Measurements from ENCODE around the gene ZG16B. TPM values are rescaled to one million over a fixed set of nuclear protein-coding genes. Genes with fewer than 3 reads are reported as not detected.

The ZG16B gene
- total RNA-seq, 2 donors from 2014 or later = 0.48 to 1.4 TPM

DNA sequence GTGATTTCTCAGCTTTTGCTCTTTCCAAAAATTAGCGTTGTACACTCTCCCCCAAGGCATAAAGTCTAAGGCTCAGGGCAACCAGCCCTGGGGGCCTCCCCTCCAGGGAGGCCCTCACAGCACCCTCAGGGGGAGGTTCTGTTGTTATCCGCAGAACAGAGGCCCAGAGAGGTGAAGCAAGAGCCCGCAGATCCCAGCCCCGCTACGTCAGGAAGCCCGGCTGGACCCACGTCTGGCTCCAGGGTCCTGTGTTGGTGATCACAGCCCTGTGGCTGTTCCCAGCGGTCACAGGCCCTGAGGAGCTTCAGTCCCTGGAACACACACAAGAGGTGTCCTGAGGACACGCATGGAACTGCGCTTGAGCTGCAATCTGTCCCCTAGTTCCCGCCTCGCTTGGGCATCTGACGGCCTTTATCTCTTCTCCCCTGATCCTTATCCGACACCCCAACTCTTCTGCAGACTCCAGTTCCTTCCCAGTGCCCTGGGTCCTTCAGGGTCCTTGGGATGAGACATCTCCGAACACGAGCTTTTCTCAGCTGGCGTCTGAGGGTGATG, 1.1 kb upstream of the ZG16B start:
- no peak for DNase-seq (ENCODE audit: low spot score in 2 of 2)
- Mint-ChIP-seq H3K9me3 (no peaks in the 10 kb centered on the region), H3K27ac (peak overlapping the region in 1 of 2 donors; percentile 40), H3K36me3 (no peaks in the 10 kb centered on the region)
- ATAC-seq = no peak

DNA sequence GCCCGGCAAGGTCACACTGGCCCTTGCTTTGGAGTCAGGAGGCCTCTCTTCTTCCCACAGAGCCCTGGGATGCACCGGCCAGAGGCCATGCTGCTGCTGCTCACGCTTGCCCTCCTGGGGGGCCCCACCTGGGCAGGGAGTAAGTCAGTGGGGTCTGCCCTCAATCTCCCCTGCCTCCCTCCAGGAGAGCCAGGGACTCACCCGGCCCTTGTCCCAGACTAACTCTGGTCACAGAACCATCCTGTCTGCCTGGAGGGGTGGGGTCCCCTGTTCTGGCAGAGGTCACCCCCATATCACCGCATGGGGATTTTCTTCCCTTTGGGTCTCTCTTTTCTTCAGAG, 222 bp downstream of the ZG16B start:
- no peak for ATAC-seq
- H3K27ac Mint-ChIP-seq = no peak overlapping the region
- no peaks in the 10 kb centered on the region for H3K9me3 Mint-ChIP-seq

DNA sequence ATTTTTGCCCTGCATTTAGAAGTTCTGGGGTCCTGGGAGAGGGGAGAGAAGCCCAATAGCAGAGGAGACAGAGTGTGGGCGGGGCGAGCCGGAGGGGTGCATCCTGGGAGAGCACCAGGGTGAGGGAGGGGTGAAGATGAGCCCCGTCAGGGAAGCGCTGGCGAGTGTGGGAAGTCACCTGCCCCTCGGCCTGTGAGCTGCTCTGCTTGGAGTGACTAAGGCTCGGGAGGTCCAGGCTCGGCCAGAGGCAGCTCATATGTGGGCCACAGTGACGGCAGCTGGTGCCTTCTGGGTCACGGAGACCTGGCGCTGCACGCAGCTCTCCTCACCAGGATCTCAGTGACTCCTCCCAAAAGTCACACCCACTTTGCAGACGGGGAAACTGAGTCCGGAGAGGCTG, 1.1 kb downstream of the ZG16B start:
- Mint-ChIP-seq H3K9me3 (no peaks in the 10 kb centered on the region), H3K36me3 (no peaks in the 10 kb centered on the region), H3K27ac (no peak overlapping the region)
- no peak for DNase-seq (ENCODE audit: low spot score in 2 of 2)
- no peak for ATAC-seq

More for the DNA sequence above, 222 bp downstream of the ZG16B start:
- no peak for DNase-seq (ENCODE audit: low spot score in 2 of 2)
- H3K36me3 Mint-ChIP-seq = no peaks in the 10 kb centered on the region

DNA sequence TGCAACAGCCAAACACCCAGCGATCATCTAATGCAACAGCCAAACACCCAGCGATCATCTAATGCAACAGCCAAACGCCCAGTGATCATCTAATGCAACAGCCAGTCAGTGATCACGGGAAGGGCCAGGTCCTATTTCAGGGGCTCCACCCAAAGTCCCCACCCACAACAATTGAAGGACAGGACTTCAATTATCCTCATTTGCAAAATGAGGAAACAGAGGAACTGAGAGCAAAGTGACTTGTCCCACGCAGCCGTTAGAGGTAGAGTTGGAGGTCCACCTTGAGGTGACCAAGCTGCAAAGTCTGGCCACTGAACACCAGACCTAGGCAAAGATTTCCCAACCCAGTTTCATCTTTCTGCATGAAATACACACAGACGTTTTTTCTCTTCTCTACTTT, 3.7 kb downstream of the ZG16B start:
- ATAC-seq (no peak), DNase-seq (ENCODE audit: low spot score in 2 of 2) (no peak)
- Mint-ChIP-seq H3K36me3 (no peaks in the 10 kb centered on the region), H3K9me3 (no peaks in the 10 kb centered on the region), H3K27ac (no peak overlapping the region)

DNA sequence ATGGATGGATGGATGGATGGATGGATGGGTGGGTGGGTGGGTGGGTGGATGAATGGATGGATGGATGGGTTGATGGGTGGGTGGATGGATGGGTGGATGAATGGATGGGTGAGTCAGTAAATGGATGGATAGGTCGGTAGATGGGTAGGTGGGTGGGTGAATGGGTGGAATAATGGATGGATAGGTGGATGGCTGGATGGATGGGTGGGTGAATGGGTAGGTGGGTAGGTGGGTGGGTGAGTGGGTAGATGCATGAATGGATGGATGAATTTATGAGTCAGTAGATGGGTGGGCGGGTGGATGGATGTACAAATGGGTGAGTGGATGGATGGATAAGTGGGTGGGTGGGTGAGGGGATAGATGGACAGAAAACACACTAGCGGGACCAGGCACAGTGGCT, 4.9 kb downstream of the ZG16B start:
- no peak overlapping the region for H3K27ac Mint-ChIP-seq
- DNase-seq (ENCODE audit: low spot score in 2 of 2) = no peak
- no peak for ATAC-seq
- H3K36me3 Mint-ChIP-seq = no peaks in the 10 kb centered on the region
- no peaks in the 10 kb centered on the region for H3K9me3 Mint-ChIP-seq

DNA sequence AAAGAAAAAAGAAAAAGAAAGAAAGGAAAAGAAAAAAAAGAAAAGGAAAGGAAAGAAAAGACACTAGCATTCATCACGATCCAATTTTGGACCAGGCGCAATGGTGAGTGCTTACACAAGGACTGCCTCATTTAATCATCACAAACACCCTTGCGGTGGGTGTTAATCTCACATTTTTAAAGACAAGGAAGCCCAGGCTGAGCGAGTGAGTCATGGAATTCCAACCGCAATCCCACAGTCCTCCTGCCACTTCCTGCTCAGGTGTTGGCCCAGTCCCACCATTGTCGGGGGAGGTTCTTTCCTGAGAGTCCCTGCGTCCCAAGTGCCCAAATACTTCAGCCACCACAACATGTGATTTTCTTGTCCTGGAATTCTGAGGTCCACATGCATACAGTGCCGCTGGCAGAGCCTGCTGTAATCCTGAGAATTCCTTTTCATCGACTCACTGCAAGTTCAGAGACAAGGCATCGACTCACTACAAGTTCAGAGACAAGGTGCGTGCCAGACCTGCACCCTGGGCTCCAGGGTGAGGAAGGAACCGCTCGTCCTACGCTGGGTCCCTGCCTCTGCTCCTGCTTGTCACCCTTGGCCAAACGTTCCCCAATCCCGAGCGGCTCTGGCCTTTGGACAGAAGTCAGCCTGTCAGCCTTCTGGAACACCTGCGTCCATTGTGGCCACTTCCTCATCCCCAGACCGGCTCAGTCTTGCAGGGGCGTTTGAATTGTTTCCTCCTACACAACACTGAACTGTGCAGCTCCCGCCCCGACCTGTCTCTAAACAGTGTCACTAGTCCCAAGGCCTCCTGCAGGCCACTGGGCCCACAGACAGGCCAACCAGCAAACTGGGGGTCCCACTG, 5.8 kb downstream of the ZG16B start:
- Mint-ChIP-seq H3K9me3 (no peaks in the 10 kb centered on the region), H3K36me3 (no peaks in the 10 kb centered on the region), H3K27ac (peak overlapping the region in 1 of 2 donors; percentile 62)
- DNase-seq (ENCODE audit: low spot score in 2 of 2) = no peak
- ATAC-seq = no peak

DNA sequence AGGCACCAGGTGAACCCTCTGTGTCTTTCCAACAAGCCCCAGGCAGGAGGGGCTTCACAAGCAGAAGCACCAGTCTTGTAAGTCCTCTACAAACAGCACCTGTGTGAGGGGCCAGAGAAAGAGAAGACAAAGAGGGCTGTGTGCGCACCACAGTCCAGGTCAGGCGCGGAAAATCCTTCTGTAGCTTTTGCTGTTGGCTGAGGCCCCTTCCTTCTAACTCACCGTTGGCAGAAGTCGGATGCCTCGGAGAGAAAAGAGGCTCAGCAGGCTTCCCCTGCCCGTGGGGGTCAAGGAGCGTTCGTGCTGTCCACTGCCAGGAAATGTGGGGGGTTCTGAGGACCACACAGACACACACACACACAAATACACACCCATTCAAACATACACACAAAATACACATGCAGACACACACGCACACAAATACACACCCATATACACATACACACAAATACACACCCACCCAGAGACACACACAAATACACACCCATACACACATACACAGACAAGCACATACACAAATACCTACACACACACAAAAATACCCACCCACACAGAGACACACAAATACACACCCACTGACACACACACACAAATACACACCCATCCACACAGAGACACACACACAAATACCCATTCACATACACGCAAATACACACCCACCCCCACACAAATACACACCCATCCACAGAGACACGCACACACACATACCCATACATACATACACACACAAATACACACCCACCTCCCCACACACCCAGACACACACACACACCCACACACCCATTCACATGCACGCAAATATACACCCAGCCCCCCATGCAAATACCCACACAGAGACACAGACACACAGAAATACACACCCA, 6.8 kb downstream of the ZG16B start:
- Mint-ChIP-seq H3K9me3 (no peaks in the 10 kb centered on the region), H3K36me3 (no peaks in the 10 kb centered on the region), H3K27ac (no peak overlapping the region)
- no peak for DNase-seq (ENCODE audit: low spot score in 2 of 2)
- no peak for ATAC-seq

DNA sequence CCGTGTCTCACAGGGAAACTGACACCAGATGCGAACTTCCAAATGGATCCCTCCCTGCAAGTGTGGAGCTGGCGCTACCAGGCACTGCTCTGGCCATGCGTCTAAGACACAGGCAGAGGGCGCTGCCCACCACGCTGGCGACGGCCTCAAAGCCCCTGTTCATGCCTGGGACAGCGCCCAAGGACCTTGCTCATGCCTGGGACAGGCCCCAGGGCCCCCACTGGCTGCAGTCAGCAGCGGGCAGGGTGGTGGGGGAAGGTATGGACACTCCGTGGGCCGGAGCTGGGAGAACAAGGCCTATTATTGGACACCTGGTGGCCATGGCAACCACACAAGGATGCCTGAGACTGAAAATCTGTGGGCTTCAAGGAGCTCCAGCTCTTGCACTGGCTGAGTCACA, 8.8 kb downstream of the ZG16B start:
- peaks cover 0 to 6% of the 10 kb centered on the region in 2 donors for H3K36me3 Mint-ChIP-seq
- DNase-seq (ENCODE audit: low spot score in 2 of 2) (peak; percentile 64 to 70), ATAC-seq (peak; percentile 73 to 84)
- no peaks in the 10 kb centered on the region for H3K9me3 Mint-ChIP-seq
- peak overlapping the region in 1 of 2 donors; percentile 76 for H3K27ac Mint-ChIP-seq

DNA sequence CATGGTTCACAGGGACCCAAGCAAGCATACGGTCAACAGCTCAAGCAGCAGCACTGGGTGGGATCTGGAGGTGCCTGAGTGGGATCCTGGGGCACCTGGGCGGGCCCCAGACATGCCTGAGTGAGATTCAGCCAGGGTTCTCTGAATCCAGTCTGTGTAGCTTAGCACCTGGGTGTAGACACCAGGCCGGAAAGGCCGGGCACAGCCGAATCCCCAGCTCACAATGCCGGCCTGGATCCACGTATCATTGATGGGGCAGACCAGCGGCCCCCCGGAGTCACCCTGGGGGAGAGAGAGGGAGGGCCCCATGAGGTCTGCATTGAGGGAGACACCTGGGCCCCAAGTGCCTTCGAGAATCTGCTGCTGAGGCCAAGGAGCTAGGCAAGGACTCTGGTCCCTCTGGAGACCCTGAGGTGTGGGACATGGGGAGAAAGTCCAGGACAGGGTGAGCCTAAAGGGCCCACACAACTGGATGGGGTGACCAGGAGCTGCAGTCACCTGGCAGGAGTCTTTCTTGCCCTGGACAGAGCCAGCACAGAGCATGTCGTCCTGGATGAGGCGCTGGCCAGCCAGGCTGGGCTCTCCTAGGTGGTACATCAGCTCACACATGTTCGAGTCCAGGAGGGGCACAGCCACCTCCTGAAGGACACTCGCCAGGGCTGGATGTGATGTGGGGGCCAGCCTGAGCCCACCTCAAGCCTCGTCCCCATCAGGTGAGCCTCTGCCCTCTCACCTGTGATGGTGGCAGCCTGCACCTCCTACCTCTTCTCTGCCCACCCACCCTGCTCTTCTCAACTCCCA, 9.7 kb downstream of the ZG16B start:
- ATAC-seq = no peak
- Mint-ChIP-seq H3K27ac (peak overlapping the region in 1 of 2 donors; percentile 76), H3K36me3 (peaks cover 0 to 6% of the 10 kb centered on the region in 2 donors), H3K9me3 (peaks cover 0 to under 1% of the 10 kb centered on the region in 2 donors)
- no peak for DNase-seq (ENCODE audit: low spot score in 2 of 2)

DNA sequence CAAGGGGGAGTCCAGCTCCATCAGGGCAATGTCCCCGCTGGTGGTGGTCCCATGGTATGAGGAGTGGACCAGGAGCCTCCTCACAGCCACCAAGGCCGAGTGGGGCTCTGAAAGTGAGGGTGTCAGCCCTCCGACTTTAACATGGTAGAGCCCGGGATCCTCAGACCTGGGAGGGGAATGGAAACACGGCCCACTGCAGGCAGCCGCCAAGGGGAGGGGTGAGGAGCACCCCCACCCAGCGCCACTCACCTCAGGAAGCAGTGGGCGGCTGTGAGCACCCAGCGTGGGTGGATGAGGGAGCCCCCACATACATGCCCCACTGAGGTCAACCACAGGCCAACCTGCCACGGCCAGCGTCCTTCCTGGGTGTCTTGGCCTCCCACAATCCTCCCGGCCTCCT, 10.8 kb downstream of the ZG16B start:
- peaks cover 0 to 4% of the 10 kb centered on the region in 2 donors for H3K9me3 Mint-ChIP-seq
- no peak for DNase-seq (ENCODE audit: low spot score in 2 of 2)
- ATAC-seq = no peak
- H3K27ac Mint-ChIP-seq = no peak overlapping the region
- peaks cover 0 to 6% of the 10 kb centered on the region in 2 donors for H3K36me3 Mint-ChIP-seq

DNA sequence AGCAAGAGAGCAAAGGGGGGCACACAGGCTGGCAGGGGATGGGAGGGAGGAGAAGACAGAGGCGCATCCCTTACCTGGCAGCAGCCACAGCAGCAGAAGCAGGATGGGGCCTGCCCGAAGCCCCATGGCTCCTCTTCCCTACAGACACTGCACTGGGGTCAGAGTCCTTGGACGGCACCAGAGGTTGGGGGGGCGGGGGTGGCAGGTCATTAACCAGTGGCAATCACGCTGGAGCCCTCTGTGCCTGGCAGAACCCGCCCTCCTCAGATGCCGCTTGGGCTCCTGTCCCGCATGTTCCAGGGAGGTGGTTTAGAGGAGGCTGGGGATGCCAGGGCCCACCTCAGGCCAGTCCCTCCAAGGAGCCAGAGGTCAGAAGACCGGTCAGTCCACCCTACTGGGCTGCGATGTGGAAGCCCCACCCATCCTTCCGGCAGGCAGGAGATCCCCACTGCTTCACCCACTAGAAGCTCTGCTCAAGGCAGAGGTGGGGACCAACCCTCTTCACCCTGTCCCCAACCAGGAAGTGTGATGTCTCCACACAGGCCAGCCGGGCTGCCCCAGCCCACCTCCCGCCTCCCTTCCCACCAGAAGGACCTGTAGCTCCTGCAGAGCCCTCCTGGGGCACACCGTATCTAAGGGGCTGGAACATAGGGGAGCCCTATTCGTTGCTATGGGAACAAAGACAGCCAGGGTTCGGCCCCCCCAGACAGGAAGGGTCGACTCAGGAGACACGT, 11.7 kb downstream of the ZG16B start:
- H3K9me3 Mint-ChIP-seq = peaks cover 0 to 4% of the 10 kb centered on the region in 2 donors
- ATAC-seq = peak in 1 of 2 donors; percentile 13
- DNase-seq (ENCODE audit: low spot score in 2 of 2) = no peak

DNA sequence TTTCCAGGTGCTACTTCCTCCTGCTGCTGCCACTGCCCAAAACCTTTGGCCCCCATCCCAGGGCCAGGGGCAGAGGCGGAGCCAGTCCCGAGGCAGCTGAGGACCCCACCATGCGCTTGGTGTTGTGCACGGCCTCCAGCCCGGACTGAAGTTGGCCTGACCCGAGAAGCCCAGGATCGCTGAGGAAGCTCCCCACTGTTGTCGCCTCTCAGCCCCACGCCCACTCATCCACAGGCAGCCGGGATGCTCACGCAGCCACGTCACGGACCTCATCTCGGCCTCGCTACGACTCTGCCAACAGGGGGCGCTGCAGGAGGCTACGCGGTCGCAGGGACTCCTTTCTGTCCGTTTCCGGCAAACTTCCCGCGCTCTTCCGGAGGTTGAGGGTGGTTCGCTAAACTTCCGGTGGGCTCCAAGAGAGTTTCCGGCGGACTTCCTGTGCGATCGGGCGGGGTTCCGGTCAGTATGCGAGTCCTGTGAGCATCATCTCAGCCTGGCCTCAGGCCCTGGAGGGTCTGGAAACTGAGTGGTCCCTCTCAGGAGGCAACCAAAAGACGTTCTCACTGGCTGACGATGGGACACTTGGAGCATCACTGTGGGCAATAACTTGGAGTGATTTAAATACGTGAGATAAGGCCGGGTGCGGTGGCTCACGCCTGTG, 12.4 kb downstream of the ZG16B start:
- Mint-ChIP-seq H3K27ac (peak overlapping the region; percentile 5 to 84), H3K9me3 (peaks cover 0 to 4% of the 10 kb centered on the region in 2 donors), H3K36me3 (peaks cover 0 to 6% of the 10 kb centered on the region in 2 donors)
- peak; percentile 36 to 40 for ATAC-seq
- DNase-seq (ENCODE audit: low spot score in 2 of 2) = peak; percentile 73 to 80

More for the DNA sequence above, 11.7 kb downstream of the ZG16B start:
- Mint-ChIP-seq H3K27ac (peak overlapping the region in 1 of 2 donors; percentile 84), H3K36me3 (peaks cover 0 to 6% of the 10 kb centered on the region in 2 donors)

DNA sequence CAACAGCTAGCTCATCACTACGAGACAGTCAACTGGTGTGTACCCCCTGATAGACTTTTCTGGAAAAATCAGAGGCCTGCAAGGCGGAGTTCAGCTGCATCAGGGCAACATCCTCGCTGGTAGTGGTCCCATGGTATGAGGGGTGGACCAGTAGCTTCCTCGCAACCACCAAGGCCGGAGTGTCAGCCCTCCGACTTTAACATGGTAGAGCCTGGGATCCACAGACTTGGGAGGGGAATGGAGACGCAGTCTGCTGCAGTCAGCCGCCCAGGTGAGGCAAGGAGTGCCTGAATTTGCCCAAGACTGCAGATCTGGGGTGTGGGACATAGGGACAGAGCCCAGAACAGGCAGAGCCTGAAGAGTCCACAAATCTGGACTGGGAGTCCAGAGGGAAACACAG, 13.4 kb downstream of the ZG16B start:
- Mint-ChIP-seq H3K9me3 (peaks cover 0 to 4% of the 10 kb centered on the region in 2 donors), H3K27ac (no peak overlapping the region), H3K36me3 (peaks cover 0 to 6% of the 10 kb centered on the region in 2 donors)
- no peak for DNase-seq (ENCODE audit: low spot score in 2 of 2)
- ATAC-seq = no peak

DNA sequence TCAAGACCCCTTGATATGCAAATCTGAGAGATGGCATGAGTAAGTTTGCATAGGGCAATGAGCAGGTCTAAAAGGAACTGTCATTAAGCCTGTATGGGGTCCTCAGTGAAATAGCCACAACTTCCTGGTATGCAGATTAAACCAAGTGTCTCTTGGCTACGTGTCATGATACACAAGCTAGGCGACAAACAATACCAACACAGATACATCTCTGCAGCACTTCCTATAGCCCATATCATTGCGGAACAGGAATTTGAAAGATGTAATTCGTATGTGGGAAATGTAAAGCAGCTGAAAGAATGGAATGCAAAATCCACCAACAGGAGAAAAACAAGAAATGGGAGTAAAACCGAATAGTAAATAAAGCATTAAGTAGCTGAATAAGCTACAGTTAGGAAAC, 15.0 kb downstream of the ZG16B start:
- H3K9me3 Mint-ChIP-seq = peaks cover 0 to 4% of the 10 kb centered on the region in 2 donors
- H3K36me3 Mint-ChIP-seq = peaks cover 0 to 6% of the 10 kb centered on the region in 2 donors
- no peak for ATAC-seq
- no peak overlapping the region for H3K27ac Mint-ChIP-seq
- no peak for DNase-seq (ENCODE audit: low spot score in 2 of 2)

All from activated naive CD4-positive, alpha-beta T cell treated with anti-CD3 and anti-CD28 coated beads, Interleukin-2, amount 50 U/mL, for 72 hours (primary cell).